CD14-positive monocyte (primary cell): ENCODE results near the gene IL34. TPM values are rescaled to one million over a fixed set of nuclear protein-coding genes. Genes with fewer than 3 reads are reported as not detected.
A peak's percentile ranks its signal among the peaks of the same experiment; 100 is the strongest.

ENCODE experiments used
- DNase-seq, 3 donors: peaks; one replicate each; pipeline ENCODE4 v3.0.0-alpha.2; 2011 to 2022
- H2AFZ ChIP-seq: 2 replicates; pipeline ENCODE4 v1.6.0; 2012; ENCODE audit warnings: mild to moderate bottlenecking, low read depth, low read length, inconsistent platforms; ENCODE audit not compliant: insufficient read depth, poor library complexity, severe bottlenecking
- H3K27ac ChIP-seq, 2 donors: 1 replicate in 1 of 2; 2 replicates in 1 of 2; pipeline ENCODE4 v1.5.1; 2012 to 2013; ENCODE audit warnings: low read length in 2 of 2, control low read depth in 1 of 2, inconsistent platforms in 1 of 2, low read depth in 1 of 2, mild to moderate bottlenecking in 1 of 2
- H3K27me3 ChIP-seq, 2 donors: one replicate each; pipeline versions ENCODE4 v1.6.0 to v1.6.1; 2011 to 2013; ENCODE audit warnings: low read length in 2 of 2; ENCODE audit not compliant: control insufficient read depth in 2 of 2, insufficient read depth in 2 of 2
- H3K36me3 ChIP-seq, 2 donors: replicated peaks in 1 of 2; 1 replicate in 1 of 2; 2 replicates in 1 of 2; pipeline versions ENCODE4 v1.5.1 to v1.6.1; 2012 to 2013; ENCODE audit warnings: low read length in 2 of 2, control low read depth in 1 of 2, inconsistent platforms in 1 of 2, mild to moderate bottlenecking in 1 of 2; ENCODE audit not compliant: insufficient read depth in 2 of 2, control insufficient read depth in 1 of 2
- H3K4me1 ChIP-seq, 2 donors: 1 replicate in 1 of 2; 2 replicates in 1 of 2; pipeline versions ENCODE4 v1.5.1 to v1.6.1; 2012 to 2013; ENCODE audit warnings: low read length in 2 of 2, control low read depth in 1 of 2, inconsistent platforms in 1 of 2, mild to moderate bottlenecking in 1 of 2, moderate library complexity in 1 of 2; ENCODE audit not compliant: insufficient read depth in 2 of 2, control insufficient read depth in 1 of 2
- H3K4me2 ChIP-seq: replicated peaks from 2 replicates; pipeline ENCODE3; 2012; ENCODE audit warnings: low read length, moderate library complexity, mild to moderate bottlenecking; ENCODE audit not compliant: poor library complexity, severe bottlenecking; ENCODE audit errors: extremely low read depth
- H3K4me3 ChIP-seq, 3 experiments: fragments of 200-600 bp in 1 of 3; sonication (generic) in 1 of 3; replicated peaks in 1 of 3; 1 replicate in 2 of 3; 2 replicates in 1 of 3; pipeline ENCODE4 v1.5.1; 2011 to 2013; ENCODE audit warnings: low read length in 3 of 3, mild to moderate bottlenecking in 3 of 3, control low read depth in 2 of 3, low read depth in 2 of 3, inconsistent platforms in 1 of 3, moderate library complexity in 1 of 3
- H3K79me2 ChIP-seq: 2 replicates; pipeline ENCODE4 v1.6.0; 2012; ENCODE audit warnings: mild to moderate bottlenecking, control low read depth, inconsistent platforms, low read length, moderate library complexity; ENCODE audit not compliant: insufficient read depth
- H3K9ac ChIP-seq: 2 replicates; pipeline ENCODE4 v1.6.0; 2017; ENCODE audit warnings: low read length, mild to moderate bottlenecking; ENCODE audit not compliant: insufficient read depth, poor library complexity, severe bottlenecking
- H3K9me3 ChIP-seq, 2 donors: replicated peaks in 1 of 2; 1 replicate in 1 of 2; 2 replicates in 1 of 2; pipeline versions ENCODE4 v1.5.1 to v1.6.1; 2012 to 2013; ENCODE audit warnings: low read length in 2 of 2, control low read depth in 1 of 2; ENCODE audit not compliant: control insufficient read depth in 1 of 2, insufficient read depth in 1 of 2
- H4K20me1 ChIP-seq: 2 replicates; pipeline ENCODE4 v1.6.0; 2012; ENCODE audit warnings: mild to moderate bottlenecking, low read length, control low read depth, moderate library complexity; ENCODE audit not compliant: insufficient read depth
- H3K27ac Mint-ChIP-seq, 7 donors: one replicate each; pipeline ENCODE4 v1.8.0; 2020; ENCODE audit warnings: mild to moderate bottlenecking in 7 of 7, mixed read lengths in 7 of 7, moderate library complexity in 6 of 7, inconsistent platforms in 2 of 7
- H3K27me3 Mint-ChIP-seq, 3 donors: one replicate each; pipeline ENCODE4 v1.8.0; 2021 to 2022; ENCODE audit warnings: low read depth in 3 of 3, mild to moderate bottlenecking in 3 of 3, mixed read lengths in 3 of 3, moderate library complexity in 3 of 3, inconsistent platforms in 1 of 3
- H3K36me3 Mint-ChIP-seq, 2 donors: one replicate each; pipeline ENCODE4 v1.8.0; 2020; ENCODE audit warnings: mixed read lengths in 2 of 2, inconsistent platforms in 1 of 2, mild to moderate bottlenecking in 1 of 2
- H3K4me1 Mint-ChIP-seq: one replicate; pipeline ENCODE4 v1.8.0; 2020; ENCODE audit warnings: mild to moderate bottlenecking, mixed read lengths
- H3K4me3 Mint-ChIP-seq, 2 donors: one replicate each; pipeline ENCODE4 v1.8.0; 2020; ENCODE audit warnings: mild to moderate bottlenecking in 2 of 2, mixed read lengths in 2 of 2, moderate library complexity in 1 of 2
- H3K9me3 Mint-ChIP-seq, 7 donors: one replicate each; pipeline ENCODE4 v1.8.0; 2020 to 2022; ENCODE audit warnings: mixed read lengths in 7 of 7, mild to moderate bottlenecking in 6 of 7, moderate library complexity in 6 of 7, inconsistent platforms in 2 of 7
- WGBS: methylation state at CpG from one replicate; pipeline ENCODE4 v1.1.5; 2013; ENCODE audit warnings: missing lambda C conversion rate; ENCODE audit not compliant: insufficient coverage; 5-methylcytosine and 5-hydroxymethylcytosine counted together
- intact Hi-C, 2 donors: fragments of 100-400 bp; cut with micrococcal nuclease; formaldehyde crosslinking; loops; one replicate each; pipeline versions ENCODE4 v1.15.0 to v1.15.1; 2023
- polyA plus RNA-seq, 3 donors: library from polyadenylated mRNA; depleted of rRNA in 1 of 3; unstranded in 2 of 3; stranded (reverse) in 1 of 3; fragments of 300-500 nt in 2 of 3; fragments of >200 nt in 1 of 3; fragmentation: Illumina TruSeq in 2 of 3; gene quantifications; 1 replicate in 2 of 3; 2 replicates in 1 of 3; pipeline ENCODE4 v1.2.3, GENCODE V29; 2012 to 2021
- TF ChIP-seq, protein P1 (sequence below): fragments of 200-600 bp; IDR thresholded peaks from one replicate; pipeline ENCODE4 v1.8.0; 2022; ENCODE audit warnings: antibody characterized with exemption, mild to moderate bottlenecking

The IL34 gene
- polyA plus RNA-seq, 3 donors, result not detected

DNA sequence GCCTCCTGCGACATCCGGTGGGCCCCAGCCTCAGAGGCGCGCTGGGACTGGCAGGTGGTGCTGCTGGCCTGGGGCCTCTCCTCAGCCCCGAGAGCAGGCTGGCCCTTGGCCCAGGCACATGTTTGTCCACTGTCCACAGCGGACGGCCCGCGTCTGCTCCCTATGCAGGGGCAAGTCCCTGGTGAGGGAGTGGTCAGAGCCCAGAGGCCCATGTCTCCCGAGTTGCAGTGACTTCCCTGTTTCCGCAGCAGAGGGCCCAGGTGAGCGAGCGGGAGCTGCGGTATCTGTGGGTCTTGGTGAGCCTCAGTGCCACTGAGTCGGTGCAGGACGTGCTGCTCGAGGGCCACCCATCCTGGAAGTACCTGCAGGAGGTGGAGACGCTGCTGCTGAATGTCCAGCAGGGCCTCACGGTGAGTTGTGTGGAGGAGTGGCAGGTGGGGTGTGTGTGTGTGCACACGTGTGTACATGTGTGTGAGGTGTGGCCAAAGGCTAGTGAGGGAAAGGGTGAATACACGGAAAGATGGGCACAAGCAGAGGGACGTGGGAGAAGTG lies 10.4 kb downstream of the IL34 start:
- no peak overlapping the region for H3K4me3 Mint-ChIP-seq
- H3K36me3 Mint-ChIP-seq, result no peaks in the 10 kb centered on the region
- no peak overlapping the region for H3K4me2 ChIP-seq
- peaks cover 8% of the 10 kb centered on the region for H3K4me1 Mint-ChIP-seq
- no peak overlapping the region for H3K27ac ChIP-seq
- H3K4me1 ChIP-seq, result peaks cover 4% of the 10 kb centered on the region in 2 donors
- H3K27ac Mint-ChIP-seq, result no peak overlapping the region
- H2AFZ ChIP-seq, result no peak overlapping the region
- H3K79me2 ChIP-seq, result no peaks in the 10 kb centered on the region
- intact Hi-C loops, result loop anchor here in 1 of 2 donors (10.0 kb wide), 2 partner anchors 152 to 492 kb away; no protein-coding TSS in a partner anchor
- no peak overlapping the region for H3K9ac ChIP-seq
- H3K4me3 ChIP-seq, result no peak overlapping the region
- H3K27me3 ChIP-seq, result no peaks in the 10 kb centered on the region
- WGBS, result 81% methylated on average over 22 of the region's 22 CpGs
- no peaks in the 10 kb centered on the region for H3K9me3 Mint-ChIP-seq
- no peak for DNase-seq
- H3K9me3 ChIP-seq, result no peaks in the 10 kb centered on the region
- TF ChIP-seq, protein P1, sequence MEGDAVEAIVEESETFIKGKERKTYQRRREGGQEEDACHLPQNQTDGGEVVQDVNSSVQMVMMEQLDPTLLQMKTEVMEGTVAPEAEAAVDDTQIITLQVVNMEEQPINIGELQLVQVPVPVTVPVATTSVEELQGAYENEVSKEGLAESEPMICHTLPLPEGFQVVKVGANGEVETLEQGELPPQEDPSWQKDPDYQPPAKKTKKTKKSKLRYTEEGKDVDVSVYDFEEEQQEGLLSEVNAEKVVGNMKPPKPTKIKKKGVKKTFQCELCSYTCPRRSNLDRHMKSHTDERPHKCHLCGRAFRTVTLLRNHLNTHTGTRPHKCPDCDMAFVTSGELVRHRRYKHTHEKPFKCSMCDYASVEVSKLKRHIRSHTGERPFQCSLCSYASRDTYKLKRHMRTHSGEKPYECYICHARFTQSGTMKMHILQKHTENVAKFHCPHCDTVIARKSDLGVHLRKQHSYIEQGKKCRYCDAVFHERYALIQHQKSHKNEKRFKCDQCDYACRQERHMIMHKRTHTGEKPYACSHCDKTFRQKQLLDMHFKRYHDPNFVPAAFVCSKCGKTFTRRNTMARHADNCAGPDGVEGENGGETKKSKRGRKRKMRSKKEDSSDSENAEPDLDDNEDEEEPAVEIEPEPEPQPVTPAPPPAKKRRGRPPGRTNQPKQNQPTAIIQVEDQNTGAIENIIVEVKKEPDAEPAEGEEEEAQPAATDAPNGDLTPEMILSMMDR, result no peak
- H3K36me3 ChIP-seq, result no peaks in the 10 kb centered on the region
- H4K20me1 ChIP-seq, result no peaks in the 10 kb centered on the region
- peaks cover under 1 to 3% (median 2%) of the 10 kb centered on the region in 3 donors for H3K27me3 Mint-ChIP-seq

DNA sequence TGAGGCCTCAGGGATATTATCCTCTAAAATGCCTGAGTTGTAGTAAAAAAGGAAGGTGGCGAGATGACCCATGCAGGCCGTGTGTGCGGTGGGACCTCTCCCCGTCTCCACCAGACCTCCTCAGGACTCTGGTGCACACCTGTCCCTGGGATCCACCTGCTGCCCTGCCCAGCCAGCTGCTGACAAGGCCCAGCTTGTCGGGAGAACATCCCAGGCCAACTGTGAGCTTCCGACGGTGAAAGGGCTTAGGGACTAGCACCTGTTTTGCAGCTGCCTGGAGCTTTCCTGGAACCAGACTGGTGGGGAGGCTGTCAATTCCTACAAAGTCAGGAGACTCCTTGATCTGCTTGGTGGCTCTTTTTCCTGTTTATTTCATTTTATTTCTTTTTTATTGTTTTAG lies 11.6 kb downstream of the IL34 start:
- peaks cover 8% of the 10 kb centered on the region for H3K4me1 Mint-ChIP-seq
- H3K9ac ChIP-seq, result no peak overlapping the region
- intact Hi-C loops, result loop anchor here in 1 of 2 donors (10.0 kb wide), 2 partner anchors 153 to 493 kb away; no protein-coding TSS in a partner anchor

More for the DNA sequence above, 11.6 kb downstream of the IL34 start:
- Histone ChIP-seq H3K27ac (no peak overlapping the region), H3K79me2 (no peaks in the 10 kb centered on the region), H3K36me3 (no peaks in the 10 kb centered on the region), H3K27me3 (no peaks in the 10 kb centered on the region), H3K4me1 (peaks cover 4% of the 10 kb centered on the region in 2 donors), H3K4me2 (no peak overlapping the region), H2AFZ (no peak overlapping the region), H3K9me3 (no peaks in the 10 kb centered on the region), H4K20me1 (no peaks in the 10 kb centered on the region), H3K4me3 (no peak overlapping the region)
- Mint-ChIP-seq H3K27ac (peak overlapping the region in 2 of 7 donors; percentile 19 to 20), H3K36me3 (no peaks in the 10 kb centered on the region), H3K27me3 (peaks cover 1 to 2% (median 2%) of the 10 kb centered on the region in 3 donors), H3K9me3 (no peaks in the 10 kb centered on the region), H3K4me3 (no peak overlapping the region)
- DNase-seq, result no peak
- TF ChIP-seq, protein P1, result no peak
- 91% methylated on average over 7 of the region's 7 CpGs for WGBS
